HepG2 (cell line): ENCODE measurements around the gene DLG1. TPM values are rescaled to one million over a fixed set of nuclear protein-coding genes. Genes with fewer than 3 reads are reported as not detected.

Experiments used
- ATAC-seq: fragments of 200-7000 bp; cut with Tn5 transposase; 3 replicates; pipeline ENCODE4 v1.9.1; 2020; ENCODE audit warnings: mild to moderate bottlenecking, moderate library complexity
- BruUV-seq: library from RNA; stranded (reverse); fragments of 400-500 nt; replicated peaks from 2 replicates; lab custom pipeline; 2021; lab: Mats Ljungman, UMichigan
- CTCF ChIA-PET: fragments of 300-600 bp; formaldehyde crosslinking; extraction: SDS; loops from one replicate; lab custom pipeline; 2021; ENCODE audit warnings: low total read pairs, inconsistent platforms, low intra/inter-chr PET ratio; lab: Yijun Ruan, JAX
- POLR2A ChIA-PET: fragments of 350-600 bp; sonication (Branson Sonifier 250); formaldehyde crosslinking; loops from one replicate; lab custom pipeline; 2020; ENCODE audit warnings: antibody characterized with exemption, inconsistent platforms; lab: Yijun Ruan, JAX
- DNase-seq: peaks from one replicate; pipeline ENCODE4 v3.0.0-alpha.2; 2015; ENCODE audit warnings: low spot score
- FAIRE-seq: peaks from 3 replicates; lab custom pipeline; 2011; peaks lifted over from hg19 to GRCh38; lab: Jason Lieb, UNC
- H2AFZ ChIP-seq: one replicate; pipeline ENCODE4 v1.6.1; 2011; ENCODE audit warnings: low read length, inconsistent platforms
- H3K27ac ChIP-seq: fragments of 300-600 bp; 3 replicates; pipeline ENCODE4 v1.8.0; 2011; ENCODE audit warnings: mixed run types, mild to moderate bottlenecking, mixed read lengths, low read length, inconsistent platforms; ENCODE audit not compliant: insufficient read depth; ENCODE audit errors: extremely low read length
- H3K27me3 ChIP-seq, 2 experiments: fragments of 200-600 bp in 1 of 2; 2 replicates in 1 of 2; 3 replicates in 1 of 2; pipeline versions ENCODE4 v1.6.0 to v1.8.0; 2011; ENCODE audit warnings: low read length in 2 of 2, mild to moderate bottlenecking in 2 of 2, moderate library complexity in 2 of 2, inconsistent platforms in 1 of 2; ENCODE audit not compliant: insufficient read depth in 2 of 2, control insufficient read depth in 1 of 2
- H3K36me3 ChIP-seq, 2 experiments: fragments of 200-600 bp in 1 of 2; replicated peaks in 1 of 2; 2 replicates in 1 of 2; 3 replicates in 1 of 2; pipeline versions ENCODE4 v1.5.1 to v1.8.0; 2011; ENCODE audit warnings: low read length in 2 of 2, inconsistent platforms in 1 of 2; ENCODE audit not compliant: insufficient read depth in 2 of 2, control insufficient read depth in 1 of 2
- H3K4me1 ChIP-seq: 2 replicates; pipeline ENCODE4 v1.5.1; 2012; ENCODE audit warnings: low read length, inconsistent platforms; ENCODE audit not compliant: insufficient read depth
- H3K4me2 ChIP-seq: 2 replicates; pipeline ENCODE4 v1.6.0; 2011; ENCODE audit warnings: low read depth, low read length, inconsistent platforms
- H3K4me3 ChIP-seq, 3 experiments: fragments of 200-600 bp in 1 of 3; sonication (generic), shearing (Covaris generic) in 1 of 3; replicated peaks in 1 of 3; 2 replicates each; pipeline ENCODE4 v1.5.1; 2011 to 2016; ENCODE audit warnings: low read length in 3 of 3, inconsistent platforms in 2 of 3, low read depth in 2 of 3, mild to moderate bottlenecking in 2 of 3, control low read depth in 1 of 3, mixed read lengths in 1 of 3; ENCODE audit not compliant: insufficient read depth in 1 of 3
- H3K79me2 ChIP-seq: one replicate; pipeline ENCODE4 v1.6.1; 2011; ENCODE audit warnings: low read length, inconsistent platforms; ENCODE audit not compliant: insufficient read depth
- H3K9ac ChIP-seq: 2 replicates; pipeline ENCODE4 v1.6.0; 2011; ENCODE audit warnings: mild to moderate bottlenecking, low read depth, low read length, inconsistent platforms; ENCODE audit not compliant: insufficient read depth
- H3K9me3 ChIP-seq: 2 replicates; pipeline ENCODE4 v1.5.1; 2012; ENCODE audit warnings: mild to moderate bottlenecking, low read length
- H4K20me1 ChIP-seq: 2 replicates; pipeline ENCODE4 v1.6.0; 2011; ENCODE audit warnings: inconsistent platforms, mild to moderate bottlenecking, low read length, moderate library complexity; ENCODE audit not compliant: insufficient read depth
- GTF2F1 ChIP-seq: fragments of 150-350 bp; IDR thresholded peaks from 2 replicates; pipeline ENCODE4 v1.6.1; 2014; ENCODE audit warnings: low read length
- IRF2 ChIP-seq: IDR thresholded peaks from 2 replicates; pipeline ENCODE4 v1.6.1; 2018; ENCODE audit warnings: missing genetic modification reagents, missing compliant biosample characterization
- KAT2B ChIP-seq: fragments of 150-350 bp; IDR thresholded peaks from 2 replicates; pipeline ENCODE4 v1.6.1; 2014; ENCODE audit warnings: low read depth, low read length, borderline replicate concordance
- RELA ChIP-seq: sonication (generic); formaldehyde crosslinking; IDR thresholded peaks from 2 replicates; pipeline ENCODE4 v1.4.0; 2020; ENCODE audit warnings: missing genetic modification reagents
- SAFB2 ChIP-seq: sonication (generic); formaldehyde crosslinking; IDR thresholded peaks from 2 replicates; pipeline ENCODE4 v1.5.1; 2020; ENCODE audit warnings: missing genetic modification reagents, low read depth, mild to moderate bottlenecking, borderline replicate concordance
- SP140L ChIP-seq: sonication (generic); formaldehyde crosslinking; IDR thresholded peaks from 2 replicates; pipeline ENCODE4 v1.4.0; 2020; ENCODE audit warnings: missing genetic modification reagents, borderline replicate concordance
- SYNCRIP ChIP-seq: fragments of 200-400 bp; formaldehyde crosslinking; IDR thresholded peaks from 2 replicates; pipeline ENCODE4 v1.6.1; 2018; ENCODE audit warnings: mild to moderate bottlenecking, low read depth, low read length; ENCODE audit not compliant: insufficient read depth
- TBX3 ChIP-seq: fragments of 450-650 bp; IDR thresholded peaks from 2 replicates; pipeline ENCODE4 v1.6.1; 2017; ENCODE audit warnings: antibody characterized with exemption, mild to moderate bottlenecking, inconsistent platforms, borderline replicate concordance
- TCF7 ChIP-seq: sonication (generic); IDR thresholded peaks from 2 replicates; pipeline ENCODE4 v1.6.1; 2016; ENCODE audit warnings: antibody characterized with exemption, low read depth
- TEAD2 ChIP-seq: sonication (generic); formaldehyde crosslinking; IDR thresholded peaks from 2 replicates; pipeline ENCODE4 v1.9.0; 2021; ENCODE audit warnings: missing genetic modification reagents
- ZNF44 ChIP-seq: sonication (generic); formaldehyde crosslinking; IDR thresholded peaks from 2 replicates; pipeline ENCODE4 v1.5.1; 2020; ENCODE audit warnings: mild to moderate bottlenecking, missing genetic modification reagents
- ZNF790 ChIP-seq: sonication (generic); formaldehyde crosslinking; IDR thresholded peaks from 2 replicates; pipeline ENCODE4 v1.8.0; 2022; ENCODE audit warnings: missing genetic modification reagents, mild to moderate bottlenecking, borderline replicate concordance
- ZSCAN25 ChIP-seq: sonication (generic); formaldehyde crosslinking; IDR thresholded peaks from 2 replicates; pipeline ENCODE4 v1.8.0; 2022; ENCODE audit warnings: mild to moderate bottlenecking, missing genetic modification reagents
- ZSCAN31 ChIP-seq: sonication (generic); formaldehyde crosslinking; IDR thresholded peaks from 2 replicates; pipeline ENCODE4 v1.5.0; 2020; ENCODE audit warnings: low read depth, mild to moderate bottlenecking, missing genetic modification reagents
- WGBS: methylation state at CpG from one replicate; pipeline ENCODE4 v1.1.6; 2017; ENCODE audit warnings: low lambda C conversion rate; 5-methylcytosine and 5-hydroxymethylcytosine counted together
- in situ Hi-C: cut with HindIII; loops from 2 replicates; pipeline ENCODE4 v1.10.0; 2017; ENCODE audit warnings: low pct_unique_long_range_greater_than_20kb; ENCODE audit not compliant: extremely low pct_ligation_motif_present
- intact Hi-C: fragments of 100-400 bp; cut with micrococcal nuclease; formaldehyde crosslinking; loops from one replicate; pipeline ENCODE4 v1.10.0; 2022; ENCODE audit not compliant: unreplicated experiment
- polyA plus RNA-seq, 8 experiments: library from polyadenylated mRNA; depleted of rRNA in 3 of 8; stranded (reverse) in 7 of 8; unstranded in 1 of 8; fragments of >200 nt; fragmentation: Illumina TruSeq in 4 of 8; extraction: Trizol in 4 of 8; gene quantifications; 2 replicates each; pipeline versions ENCODE4 v1.2.1 to v1.2.3, GENCODE V29; 2011 to 2016; ENCODE audit warnings: low read depth in 4 of 8, missing spikeins in 1 of 8, mixed read lengths in 1 of 8; ENCODE audit not compliant: insufficient read depth in 1 of 8
- total RNA-seq, 5 experiments: library from RNA; depleted of rRNA; stranded (reverse); fragments of >200 nt; fragmentation: Illumina TruSeq; extraction: Trizol; gene quantifications; 2 replicates each; pipeline ENCODE4 v1.2.3, GENCODE V29; 2016; ENCODE audit warnings: low read depth in 1 of 5
- TF ChIP-seq, protein P1 (sequence below): sonication (generic); formaldehyde crosslinking; IDR thresholded peaks from 2 replicates; pipeline ENCODE4 v1.8.0; 2022; ENCODE audit warnings: missing genetic modification reagents, mild to moderate bottlenecking, moderate library complexity, borderline replicate concordance

DLG1 gene
- total and polyA plus RNA-seq, 2 of the 13 experiments (the other 11 are each of a cell fraction or from before 2014, with no cell fraction given) = 30.5 to 104 TPM

DNA sequence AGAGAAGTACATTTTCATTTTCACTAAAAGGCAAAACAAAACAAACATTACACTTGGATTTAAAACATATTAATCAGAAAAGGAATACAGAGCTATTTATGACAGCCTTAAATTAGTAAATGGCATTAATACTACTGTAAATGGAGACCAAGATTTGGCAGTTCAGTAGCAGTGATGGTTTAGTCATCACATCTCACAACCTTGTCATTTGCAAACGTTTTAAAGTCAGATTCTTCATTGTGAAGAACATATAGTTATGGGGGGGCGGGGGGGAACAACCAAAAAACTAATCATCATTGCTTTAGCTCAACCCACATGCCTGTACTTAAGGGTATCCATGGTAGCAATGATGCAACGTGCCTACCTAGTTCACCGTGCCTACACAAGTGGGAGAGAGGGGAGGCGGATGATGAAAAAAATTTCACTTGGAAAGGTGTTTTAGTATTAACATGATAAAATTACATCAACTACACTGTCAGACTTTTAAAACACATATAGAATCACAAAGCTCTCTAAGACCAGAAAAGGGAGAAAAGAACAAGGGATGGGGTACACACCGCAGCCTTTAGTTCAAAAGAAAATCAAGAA is 40.1 kb downstream of the DLG1 start:
- FAIRE-seq = no peak
- Histone ChIP-seq H3K79me2 (peaks cover 100% of the 10 kb centered on the region), H3K4me1 (peaks cover 35% of the 10 kb centered on the region), H3K27me3 (no peaks in the 10 kb centered on the region), H3K9me3 (no peaks in the 10 kb centered on the region), H3K9ac (no peak overlapping the region), H3K4me3 (no peak overlapping the region), H2AFZ (no peak overlapping the region), H3K27ac (no peak overlapping the region), H4K20me1 (peaks cover 20% of the 10 kb centered on the region), H3K36me3 (peaks cover 0 to 8% of the 10 kb centered on the region in 2 experiments; a peak in 3 of 5 replicates), H3K4me2 (no peak overlapping the region)
- no peak for ATAC-seq
- no peak for DNase-seq
- POLR2A ChIA-PET = interaction anchor here (1.1 to 2.2 kb wide), 4 partner anchors 40 to 244 kb away, joined by 3 to 6 read pairs (median 4); partner anchors contain the start of gene DLG1
- CTCF ChIA-PET = no interaction called here
- in situ Hi-C loops (no loop called here), intact Hi-C loops (loop anchor here (5.0 kb wide), 1 partner anchor 39 kb away; the partner anchor contains the start of gene DLG1)
- TF ChIP-seq IRF2 (CRISPR knock-in tag) = no peak
- BruUV-seq = no TSS peak
- 84% methylated on average over 6 of the region's 6 CpGs for WGBS

DNA sequence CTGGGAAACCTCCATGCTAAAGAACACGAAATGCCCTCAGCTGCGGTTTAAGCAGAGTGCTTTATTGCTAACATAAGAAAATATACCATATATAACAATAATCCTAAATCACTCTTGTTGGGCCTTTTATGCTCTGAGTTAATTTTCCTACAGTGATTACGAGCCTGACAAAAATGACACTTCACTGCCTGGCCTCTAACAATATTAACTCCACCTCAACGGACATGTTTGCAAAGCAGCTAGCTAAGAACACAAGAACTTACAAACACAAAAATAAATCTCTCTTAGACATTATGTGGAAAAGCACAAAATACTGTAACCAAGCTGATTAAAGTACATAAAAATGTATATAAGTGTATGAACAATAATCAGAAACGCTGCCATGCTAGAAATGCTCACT is 40.7 kb downstream of the DLG1 start:
- peaks cover 20% of the 10 kb centered on the region for H4K20me1 ChIP-seq
- no peaks in the 10 kb centered on the region for H3K9me3 ChIP-seq
- peaks cover 100% of the 10 kb centered on the region for H3K79me2 ChIP-seq
- no peak overlapping the region for H3K4me3 ChIP-seq
- FAIRE-seq (no peak), DNase-seq (no peak), ATAC-seq (no peak)
- POLR2A ChIA-PET = interaction anchor here (1.1 to 2.2 kb wide), 5 partner anchors 40 to 252 kb away, joined by 3 to 6 read pairs (median 3); partner anchors contain the start of gene DLG1
- H3K27ac ChIP-seq = no peak overlapping the region
- intact Hi-C loops = loop anchor here (2.0 to 5.0 kb wide), 3 partner anchors 40 to 245 kb away; partner anchors contain the start of gene DLG1
- H3K36me3 ChIP-seq = peaks cover 0 to 5% of the 10 kb centered on the region in 2 experiments; a peak in 1 of 5 replicates
- BruUV-seq = no TSS peak
- in situ Hi-C loops = no loop called here
- no peaks in the 10 kb centered on the region for H3K27me3 ChIP-seq
- 87% methylated on average over 5 of the region's 5 CpGs for WGBS
- H3K4me2 ChIP-seq = no peak overlapping the region
- CTCF ChIA-PET = interaction anchor here (2.1 kb wide), 2 partner anchors 245 to 253 kb away, joined by 9 to 14 read pairs; no protein-coding TSS in a partner anchor
- H2AFZ ChIP-seq = no peak overlapping the region
- TF ChIP-seq RELA (CRISPR knock-in tag) (no peak), ZSCAN31 (CRISPR knock-in tag) (no peak), ZNF44 (no peak), TCF7 (no peak), TBX3 (no peak), GTF2F1 (no peak), SAFB2 (no peak), TEAD2 (CRISPR knock-in tag) (no peak), KAT2B (no peak), ZSCAN25 (CRISPR knock-in tag) (no peak), SP140L (CRISPR knock-in tag) (no peak), SYNCRIP (no peak), ZNF790 (no peak)
- TF ChIP-seq, protein P1, sequence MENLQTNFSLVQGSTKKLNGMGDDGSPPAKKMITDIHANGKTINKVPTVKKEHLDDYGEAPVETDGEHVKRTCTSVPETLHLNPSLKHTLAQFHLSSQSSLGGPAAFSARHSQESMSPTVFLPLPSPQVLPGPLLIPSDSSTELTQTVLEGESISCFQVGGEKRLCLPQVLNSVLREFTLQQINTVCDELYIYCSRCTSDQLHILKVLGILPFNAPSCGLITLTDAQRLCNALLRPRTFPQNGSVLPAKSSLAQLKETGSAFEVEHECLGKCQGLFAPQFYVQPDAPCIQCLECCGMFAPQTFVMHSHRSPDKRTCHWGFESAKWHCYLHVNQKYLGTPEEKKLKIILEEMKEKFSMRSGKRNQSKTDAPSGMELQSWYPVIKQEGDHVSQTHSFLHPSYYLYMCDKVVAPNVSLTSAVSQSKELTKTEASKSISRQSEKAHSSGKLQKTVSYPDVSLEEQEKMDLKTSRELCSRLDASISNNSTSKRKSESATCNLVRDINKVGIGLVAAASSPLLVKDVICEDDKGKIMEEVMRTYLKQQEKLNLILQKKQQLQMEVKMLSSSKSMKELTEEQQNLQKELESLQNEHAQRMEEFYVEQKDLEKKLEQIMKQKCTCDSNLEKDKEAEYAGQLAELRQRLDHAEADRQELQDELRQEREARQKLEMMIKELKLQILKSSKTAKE (CRISPR knock-in tag) = no peak
- TF ChIP-seq, all 625 proteins: peak for 0
- peaks cover 35% of the 10 kb centered on the region for H3K4me1 ChIP-seq
- no peak overlapping the region for H3K9ac ChIP-seq
